HTR-8/SVneo (cell line): ENCODE measurements around the gene AUTS2.

Experiments used
- DNase-seq: peaks from one replicate; pipeline ENCODE4 v3.0.0; 2011; ENCODE audit warnings: low spot score, mixed read lengths; ENCODE audit not compliant: insufficient read length
- FAIRE-seq: peaks from 2 replicates; lab custom pipeline; 2011; peaks lifted over from hg19 to GRCh38; lab: Jason Lieb, UNC

AUTS2 gene

GRCh38 chr7:70655694-70656093 lies 1057.4 kb downstream of the AUTS2 start:
- DNase-seq (no peak), FAIRE-seq (no peak)

GRCh38 chr7:70657571-70657970 lies 1059.3 kb downstream of the AUTS2 start:
- no peak for DNase-seq
- no peak for FAIRE-seq

GRCh38 chr7:70657989-70658632 lies 1059.8 kb downstream of the AUTS2 start:
- DNase-seq (no peak), FAIRE-seq (no peak)

DNA sequence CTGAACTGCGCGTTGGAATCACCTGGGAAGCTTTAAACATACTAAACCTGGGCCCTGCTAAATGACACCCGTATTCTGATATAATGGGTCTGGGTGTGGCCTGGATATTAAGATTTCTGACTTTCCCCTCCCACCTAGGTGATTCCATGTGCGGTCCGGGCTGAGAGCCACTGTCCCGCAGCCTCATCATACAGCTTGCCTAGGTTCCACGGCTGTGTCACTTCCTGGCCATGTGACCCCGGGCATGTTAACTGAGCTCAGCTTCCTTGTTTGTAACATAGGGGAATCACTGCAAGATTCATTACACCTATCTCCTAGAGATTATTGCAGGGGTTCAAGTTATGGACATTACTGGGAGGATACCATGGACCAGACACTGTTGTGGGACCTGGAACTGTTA lies 1061.0 kb downstream of the AUTS2 start:
- FAIRE-seq (no peak), DNase-seq (no peak)

- no peak for FAIRE-seq
Measured at GRCh38 chr7:70660154-70660818, 1062.0 kb downstream of the AUTS2 start.

GRCh38 chr7:70660819-70661191 lies 1062.5 kb downstream of the AUTS2 start:
- no peak for FAIRE-seq

More at GRCh38 chr7:70660154-70660818, 1062.0 kb downstream of the AUTS2 start:
- DNase-seq: no peak

DNA sequence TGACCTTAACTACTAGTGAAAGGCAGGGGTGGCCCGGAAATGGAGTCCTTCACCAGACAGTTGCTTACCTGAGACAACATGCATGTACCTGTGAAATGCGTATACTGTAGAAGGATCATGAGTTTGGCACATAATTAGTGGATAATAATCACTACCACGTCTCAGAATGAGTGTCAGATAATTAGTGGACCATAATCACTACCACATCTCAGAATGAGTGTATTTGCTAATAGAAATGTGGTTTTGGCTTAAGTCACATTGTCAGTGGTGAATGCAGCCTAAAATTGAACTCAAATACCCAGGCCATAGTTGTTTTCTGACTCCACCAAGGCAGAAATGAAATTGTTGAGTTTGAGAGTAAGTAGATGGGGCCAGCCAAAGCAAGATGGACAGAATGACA lies 1065.4 kb downstream of the AUTS2 start:
- DNase-seq (no peak), FAIRE-seq (no peak)

More at GRCh38 chr7:70660819-70661191, 1062.5 kb downstream of the AUTS2 start:
- DNase-seq: no peak

DNA sequence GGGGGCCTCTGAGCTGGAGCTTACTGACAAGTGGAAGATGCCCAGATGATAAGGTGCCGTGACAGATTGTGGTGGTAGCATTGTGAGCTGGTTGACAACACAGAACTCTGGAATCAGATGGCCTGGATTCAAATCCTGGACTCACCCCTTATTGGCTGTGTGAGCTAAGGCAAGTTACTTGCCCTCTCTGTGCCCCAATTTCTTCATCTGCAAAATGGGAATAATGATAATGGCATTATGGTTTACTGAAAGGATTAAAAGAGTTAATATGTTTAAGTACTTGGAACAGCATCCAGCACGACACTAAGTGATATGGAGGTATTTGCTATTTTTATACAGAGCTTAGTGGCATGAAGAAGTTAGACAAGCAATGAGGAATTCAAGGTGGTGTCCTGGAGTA lies 1067.7 kb downstream of the AUTS2 start:
- DNase-seq (no peak), FAIRE-seq (no peak)

- no peak for FAIRE-seq
- DNase-seq: no peak
Measured at GRCh38 chr7:70667406-70667805, 1069.1 kb downstream of the AUTS2 start.

GRCh38 chr7:70668606-70669358 lies 1070.5 kb downstream of the AUTS2 start:
- no peak for DNase-seq

DNA sequence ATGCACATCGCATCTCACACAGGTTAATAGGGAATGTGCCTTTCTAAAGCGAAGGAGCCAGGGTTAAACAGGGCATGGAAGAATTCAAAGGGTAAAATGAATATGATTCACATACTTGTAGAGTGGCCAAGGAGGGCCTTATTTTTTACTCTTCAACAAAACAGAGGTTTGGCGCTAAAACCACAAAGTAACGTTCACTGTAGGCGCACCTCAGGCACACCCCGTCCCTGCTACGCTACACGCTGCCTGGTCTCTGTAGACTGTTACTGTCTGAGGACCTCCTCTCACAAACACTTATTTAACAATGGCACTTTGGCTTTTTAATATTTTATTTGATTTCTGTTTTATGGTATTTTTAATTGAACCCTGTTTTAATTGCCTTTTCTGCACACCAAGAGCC lies 1071.6 kb downstream of the AUTS2 start:
- DNase-seq: no peak
- FAIRE-seq: no peak

More at GRCh38 chr7:70668606-70669358, 1070.5 kb downstream of the AUTS2 start:
- no peak for FAIRE-seq

DNA sequence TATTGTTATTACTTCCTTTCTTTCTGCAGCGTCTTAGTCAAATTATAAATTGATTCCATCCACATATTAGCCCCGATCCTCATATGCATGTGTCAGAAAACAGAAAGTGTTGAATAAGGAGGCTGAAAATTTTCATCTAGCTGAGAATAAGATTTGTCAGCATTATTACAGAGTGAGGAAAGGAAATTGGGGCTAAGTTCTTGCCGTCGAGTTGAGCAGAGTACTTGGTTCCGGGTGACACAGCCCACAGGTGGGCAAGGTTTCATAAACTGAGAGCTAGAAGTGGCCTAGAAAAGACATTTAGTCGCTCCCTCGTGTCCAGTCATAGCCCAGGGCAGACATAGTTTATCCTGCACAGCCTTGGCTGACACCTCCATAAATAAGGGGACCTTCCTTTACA lies 1072.0 kb downstream of the AUTS2 start:
- FAIRE-seq: no peak
- DNase-seq: no peak

DNA sequence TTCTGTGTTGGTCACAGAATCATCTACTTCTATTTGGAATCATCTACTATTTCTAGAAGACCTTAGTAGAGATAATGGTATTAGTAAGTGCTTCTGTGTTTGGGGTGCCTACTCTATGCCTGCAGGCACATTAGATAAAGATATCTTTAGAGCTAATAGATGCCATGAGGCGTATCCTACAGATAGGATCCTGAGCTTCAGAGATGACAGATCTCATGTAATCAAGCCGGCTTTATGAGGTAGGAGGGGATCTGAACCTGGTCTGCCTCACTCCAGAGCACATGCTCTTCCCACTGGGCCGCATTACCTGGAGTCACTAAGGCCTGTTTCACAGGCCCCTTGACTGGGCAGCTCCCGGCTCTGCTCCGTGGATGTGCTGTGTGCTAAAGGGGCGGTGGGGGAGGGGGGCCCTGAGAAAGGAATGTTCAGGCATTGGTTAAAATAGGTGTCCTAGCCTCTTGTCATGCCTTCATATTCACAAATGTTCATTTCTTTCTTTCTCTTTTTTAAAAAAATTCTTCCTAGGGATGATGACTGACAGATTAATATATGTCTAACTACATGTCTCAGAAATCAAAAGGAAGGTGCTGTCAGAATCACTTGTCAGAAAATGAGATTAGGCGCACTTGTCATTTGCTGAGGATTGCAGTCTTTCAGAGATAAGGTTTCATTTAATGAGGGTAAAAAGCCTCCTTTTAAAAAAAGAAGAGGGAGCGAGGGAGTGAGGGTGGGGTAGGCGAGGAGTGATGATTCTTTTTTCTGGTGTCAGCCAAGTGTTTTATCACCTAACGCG lies 1075.7 kb downstream of the AUTS2 start:
- FAIRE-seq (no peak), DNase-seq (no peak)

DNA sequence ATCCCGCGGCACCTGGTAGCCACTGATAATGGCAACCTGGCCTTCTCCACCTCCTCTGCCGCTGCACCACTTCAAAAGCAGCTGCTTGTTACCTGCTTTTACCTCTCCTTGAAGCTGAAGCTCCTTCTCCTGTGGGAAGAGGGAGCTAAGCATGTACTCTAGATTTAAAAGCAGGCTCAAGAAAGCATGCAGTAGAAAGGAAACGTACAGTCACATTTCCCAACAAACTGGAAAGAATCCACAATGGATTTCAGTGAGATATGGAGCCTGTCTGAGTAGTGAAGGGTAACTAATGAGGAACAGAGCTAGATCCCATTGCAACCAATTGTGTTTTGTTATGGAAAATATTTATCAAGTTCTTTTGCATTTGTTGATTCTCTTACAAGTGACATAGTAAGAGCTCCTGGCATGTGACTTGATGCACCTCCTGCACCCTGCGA lies 1076.3 kb downstream of the AUTS2 start:
- DNase-seq (no peak), FAIRE-seq (no peak)

GRCh38 chr7:70676243-70676642 lies 1078.0 kb downstream of the AUTS2 start:
- FAIRE-seq (no peak), DNase-seq (no peak)

DNA sequence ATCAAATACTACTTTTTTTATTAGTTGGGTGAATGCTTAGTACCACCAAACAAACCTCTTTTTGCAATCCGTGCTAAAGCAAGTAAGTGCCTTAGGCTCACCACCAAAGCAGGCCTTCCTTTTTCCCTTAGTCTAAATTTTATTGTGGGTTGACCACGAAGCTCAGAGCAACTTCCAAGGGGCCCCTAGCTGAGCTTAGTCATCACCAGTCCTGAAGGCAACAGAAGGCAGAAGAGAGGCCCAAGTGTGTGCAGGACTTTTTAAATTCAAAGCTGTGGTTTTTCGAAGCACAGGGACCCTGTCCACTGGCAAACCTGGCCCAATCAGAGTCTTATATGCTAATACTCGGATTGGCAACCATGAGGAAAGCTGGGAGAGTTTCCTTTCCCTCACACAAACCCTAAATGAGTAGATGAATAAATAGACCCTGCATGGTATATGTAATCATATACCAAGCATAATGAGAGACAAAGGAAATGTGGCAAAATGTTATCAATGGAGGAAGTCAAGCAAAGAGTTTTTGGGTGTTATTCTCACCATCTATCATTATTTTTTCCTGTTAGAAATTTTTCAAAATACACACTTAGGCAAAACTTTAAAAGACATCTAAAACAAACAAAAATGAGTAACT lies 1080.5 kb downstream of the AUTS2 start:
- DNase-seq: no peak
- FAIRE-seq: no peak

DNA sequence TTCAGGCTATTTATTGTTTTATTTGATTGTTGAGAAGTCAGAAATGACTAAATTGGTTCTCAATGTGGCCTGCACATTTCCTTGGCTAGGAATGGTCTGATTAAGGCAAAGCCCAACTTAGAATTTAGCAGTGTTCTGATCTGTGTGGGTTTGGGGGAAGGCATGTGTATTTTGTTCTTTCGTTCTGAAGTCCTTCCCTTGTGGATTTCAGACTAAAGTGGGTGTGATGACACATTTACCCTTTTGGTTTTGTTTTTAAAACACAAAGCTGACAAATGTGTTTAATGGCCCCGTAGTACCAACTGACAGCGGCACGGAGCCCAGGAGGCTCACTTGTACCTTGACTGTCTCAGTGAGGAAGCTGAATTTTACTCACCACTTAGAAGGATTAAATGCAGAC lies 1081.4 kb downstream of the AUTS2 start:
- DNase-seq (no peak), FAIRE-seq (no peak)

- DNase-seq (no peak), FAIRE-seq (no peak)
Measured at GRCh38 chr7:70680306-70680705, 1082.0 kb downstream of the AUTS2 start.

- FAIRE-seq: no peak
- DNase-seq: no peak
Measured at GRCh38 chr7:70680743-70681468, 1082.6 kb downstream of the AUTS2 start.
